Right lobe of liver (tissue), 6 donors: ENCODE measurements around the gene YEATS4. TPM values are rescaled to one million over a fixed set of nuclear protein-coding genes. Genes with fewer than 3 reads are reported as not detected.
A peak's percentile ranks its signal among the peaks of the same experiment; 100 is the strongest.

Experiments used
- ATAC-seq, 4 donors: fragments of 200-7000 bp; cut with Tn5 transposase; one replicate each; pipeline ENCODE4 v1.9.1; 2020; ENCODE audit warnings: mild to moderate bottlenecking in 4 of 4, moderate library complexity in 4 of 4
- DNase-seq, 3 donors: peaks; one replicate each; pipeline ENCODE4 v3.0.0-alpha.2; 2020
- H3K27ac ChIP-seq, 3 donors: fragments of 200-600 bp; one replicate each; pipeline ENCODE4 v1.8.0; 2022
- H3K27me3 ChIP-seq, 2 donors: fragments of 200-600 bp; one replicate each; pipeline ENCODE4 v1.8.0; 2022
- H3K36me3 ChIP-seq, 4 donors: fragments of 200-600 bp; sonication (generic) in 1 of 4; one replicate each; pipeline versions ENCODE4 v1.5.1 to v1.8.0; 2017 to 2022; ENCODE audit warnings: control low read depth in 1 of 4
- H3K4me1 ChIP-seq, 4 donors: fragments of 200-600 bp; sonication (generic) in 1 of 4; one replicate each; pipeline versions ENCODE4 v1.5.1 to v1.8.0; 2017 to 2022; ENCODE audit warnings: control low read depth in 1 of 4
- H3K4me3 ChIP-seq, 3 donors: fragments of 200-600 bp; one replicate each; pipeline ENCODE4 v1.8.0; 2022
- H3K9me3 ChIP-seq, 4 donors: fragments of 200-600 bp; sonication (generic) in 1 of 4; one replicate each; pipeline versions ENCODE4 v1.5.1 to v1.8.0; 2017 to 2022; ENCODE audit warnings: control low read depth in 1 of 4
- CTCF ChIP-seq, 4 donors: fragments of 200-600 bp in 3 of 4; fragments of 450-650 bp in 1 of 4; IDR thresholded peaks; one replicate each; pipeline versions ENCODE4 v1.5.1 to v1.8.0; 2016 to 2022; ENCODE audit warnings: antibody characterized with exemption in 4 of 4, mild to moderate bottlenecking in 2 of 4
- POLR2A ChIP-seq: fragments of 450-650 bp; IDR thresholded peaks from one replicate; pipeline ENCODE4 v1.6.1; 2017; ENCODE audit warnings: antibody characterized with exemption, mild to moderate bottlenecking
- WGBS: methylation state at CpG from one replicate; pipeline ENCODE4 v1.1.6; 2018; ENCODE audit warnings: low coverage, low lambda C conversion rate; ENCODE audit not compliant: insufficient coverage; ENCODE audit errors: missing lambda C conversion rate; 5-methylcytosine and 5-hydroxymethylcytosine counted together
- intact Hi-C, 2 donors: fragments of 100-400 bp; cut with DNase I; formaldehyde crosslinking; loops; one replicate each; pipeline versions ENCODE4 v1.11.2 to v1.14.1; 2022
- total RNA-seq, 6 experiments: library from RNA; depleted of rRNA in 2 of 6; stranded (reverse); fragments of >200 nt in 2 of 6; fragmentation: NEBNext Ultra II Directional in 3 of 6; extraction: Animal tissue kit (Norgen Biotek cat#: 25700) in 3 of 6; gene quantifications; one replicate each; pipeline versions ENCODE4 v1.1.0 to v1.2.4, GENCODE V29; 2016 to 2023
- donor health status: DM: no; HTN: yes; CAD: no.
- donor health status: DM: no; HTN: no; CAD: no.
- donor health status: DM: no; HTN: no; CAD: no.
- donor health status: DM: no; HTN: yes; CAD: no.
- donor health status: DM: no; HTN: yes; CAD: no.

Gene YEATS4
- total RNA-seq, 6 experiments from 2014 or later = 2.9 to 17.3 (median 5.8) TPM

GRCh38 chr12:69396963-69397362 is 37.4 kb downstream of the YEATS4 start:
- no peak overlapping the region for H3K4me3 ChIP-seq
- intact Hi-C loops = no loop called here
- no peak for DNase-seq
- whole genome bisulfite sequencing = 96% methylated on average over 3 of the region's 3 CpGs
- ATAC-seq = no peak
- no peaks in the 10 kb centered on the region for H3K27me3 ChIP-seq
- no peak overlapping the region for H3K27ac ChIP-seq
- H3K4me1 ChIP-seq = no peaks in the 10 kb centered on the region
- no peak for TF ChIP-seq POLR2A
- no peak for TF ChIP-seq CTCF (IDR thresholded peaks at IDR 0.05)
- no peaks in the 10 kb centered on the region for H3K36me3 ChIP-seq
- H3K9me3 ChIP-seq = no peaks in the 10 kb centered on the region

GRCh38 chr12:69397978-69398377 is 38.4 kb downstream of the YEATS4 start:
- no peak for ATAC-seq
- 89% methylated on average over 3 of the region's 3 CpGs for WGBS
- Histone ChIP-seq H3K4me1 (no peaks in the 10 kb centered on the region), H3K27me3 (no peaks in the 10 kb centered on the region), H3K36me3 (no peaks in the 10 kb centered on the region), H3K9me3 (no peaks in the 10 kb centered on the region), H3K27ac (no peak overlapping the region), H3K4me3 (no peak overlapping the region)
- intact Hi-C loops = no loop called here
- no peak for TF ChIP-seq POLR2A
- TF ChIP-seq CTCF (IDR thresholded peaks at IDR 0.05) = no peak
- DNase-seq = no peak

GRCh38 chr12:69401940-69402339 is 42.4 kb downstream of the YEATS4 start:
- Histone ChIP-seq H3K4me1 (no peaks in the 10 kb centered on the region), H3K27me3 (no peaks in the 10 kb centered on the region), H3K27ac (no peak overlapping the region), H3K9me3 (no peaks in the 10 kb centered on the region), H3K4me3 (no peak overlapping the region), H3K36me3 (no peaks in the 10 kb centered on the region)
- DNase-seq (peak in 1 of 3 donors; percentile 54), ATAC-seq (peak in 1 of 4 donors; percentile 72)
- WGBS = 88% methylated on average over 4 of the region's 4 CpGs
- TF ChIP-seq CTCF (IDR thresholded peaks at IDR 0.05) (no peak), POLR2A (no peak)
- intact Hi-C loops = no loop called here

GRCh38 chr12:69404851-69405565 is 45.5 kb downstream of the YEATS4 start:
- TF ChIP-seq POLR2A (no peak), CTCF (IDR thresholded peaks at IDR 0.05) (no peak)
- H3K27me3 ChIP-seq = no peaks in the 10 kb centered on the region

More at GRCh38 chr12:69404851-69405565, 45.5 kb downstream of the YEATS4 start:
- Histone ChIP-seq H3K4me3 (no peak overlapping the region), H3K4me1 (no peaks in the 10 kb centered on the region), H3K36me3 (no peaks in the 10 kb centered on the region), H3K27ac (no peak overlapping the region), H3K9me3 (no peaks in the 10 kb centered on the region)
- intact Hi-C loops = no loop called here
- WGBS = 75% methylated on average over 7 of the region's 7 CpGs
- no peak for ATAC-seq
- DNase-seq = no peak
